Sciatic nerve (tissue), 2 donors: ENCODE measurements around the gene PCSK4. TPM values are rescaled to one million over a fixed set of nuclear protein-coding genes. Genes with fewer than 3 reads are reported as not detected.
"Not testable (repeated sequence)": the region's sequence is repeated elsewhere in the genome, so short reads cannot be mapped to it uniquely, and the experiment has no call there.

Experiments
- ATAC-seq: fragments of 200-7000 bp; cut with Tn5 transposase; one replicate; pipeline ENCODE4 v1.9.1; 2020; ENCODE audit warnings: mild to moderate bottlenecking, moderate library complexity
- DNase-seq: peaks from one replicate; pipeline ENCODE4 v3.0.0-alpha.2; 2020; ENCODE audit warnings: low spot score
- intact Hi-C: fragments of 100-400 bp; cut with DNase I; formaldehyde crosslinking; loops from one replicate; pipeline ENCODE4 v1.14.2; 2022
- total RNA-seq: library from RNA; stranded (reverse); fragmentation: NEBNext Ultra II Directional; extraction: Animal tissue kit (Norgen Biotek cat#: 25700); gene quantifications from one replicate; pipeline ENCODE4 v1.2.1, GENCODE V29; 2021
- donor health status: DM: no; HTN: no; CAD: no.
- donor health status: DM: no; HTN: no; CAD: no.

PCSK4 gene
- total RNA-seq, 1 donor from 2014 or later = 2.5 TPM

- DNase-seq (no peak), ATAC-seq (no peak)
- intact Hi-C loops = no loop called here
Observed at GRCh38 chr19:1449467-1450442, 40.4 kb downstream of the PCSK4 start, which contains the start of gene APC2. TSS of gene APC2 (plus strand) at chr19:1450121. CDS start at chr19:1453002, 2,881 bp downstream.

- intact Hi-C loops = no loop called here
- DNase-seq = no peak
- no peak for ATAC-seq
Observed at GRCh38 chr19:1447944-1448343, 42.2 kb downstream of the PCSK4 start.

- ATAC-seq (no peak), DNase-seq (no peak)
- intact Hi-C loops = no loop called here
Observed at GRCh38 chr19:1447504-1447903, 42.6 kb downstream of the PCSK4 start.

- DNase-seq (no peak), ATAC-seq (no peak)
- intact Hi-C loops = no loop called here
Observed at GRCh38 chr19:1446713-1447481, 43.3 kb downstream of the PCSK4 start.

- ATAC-seq (no peak), DNase-seq (no peak)
- intact Hi-C loops = no loop called here
Observed at GRCh38 chr19:1445932-1446712, 44.0 kb downstream of the PCSK4 start.

- peak; percentile 82 for DNase-seq
- peak; percentile 79 for ATAC-seq
- intact Hi-C loops = no loop called here
Observed at GRCh38 chr19:1445185-1445931, 44.8 kb downstream of the PCSK4 start.

- no peak for ATAC-seq
- intact Hi-C loops = no loop called here
Observed at GRCh38 chr19:1441677-1442438, 48.3 kb downstream of the PCSK4 start.

GRCh38 chr19:1441022-1441426, 49.1 kb downstream of the PCSK4 start:
- no peak for ATAC-seq
- DNase-seq = no peak
- intact Hi-C loops = no loop called here

More at GRCh38 chr19:1441677-1442438, 48.3 kb downstream of the PCSK4 start:
- no peak for DNase-seq

GRCh38 chr19:1440418-1440801, 49.7 kb downstream of the PCSK4 start:
- intact Hi-C loops = no loop called here
- ATAC-seq (no peak), DNase-seq (no peak)

- DNase-seq, intact Hi-C loops, ATAC-seq: not testable (repeated sequence)
Observed at GRCh38 chr19:1439525-1440417, 50.4 kb downstream of the PCSK4 start.

GRCh38 chr19:1438933-1439354, 51.2 kb downstream of the PCSK4 start:
- intact Hi-C loops = no loop called here
- ATAC-seq (no peak), DNase-seq (no peak)

GRCh38 chr19:1438035-1438932, 51.9 kb downstream of the PCSK4 start, which contains the start of gene RPS15:
TSS of gene RPS15 (plus strand) at chr19:1438396. CDS start at chr19:1438426, 30 bp downstream.
- peak; percentile 95 for ATAC-seq
- intact Hi-C loops = no loop called here
- DNase-seq = peak; percentile 98

GRCh38 chr19:1437609-1438008, 52.5 kb downstream of the PCSK4 start:
- intact Hi-C loops = no loop called here
- DNase-seq (no peak), ATAC-seq (no peak)

- DNase-seq = no peak
- ATAC-seq = no peak
- intact Hi-C loops = no loop called here
Observed at GRCh38 chr19:1435378-1435989, 54.7 kb downstream of the PCSK4 start.

- ATAC-seq (no peak), DNase-seq (no peak)
- intact Hi-C loops = no loop called here
Observed at GRCh38 chr19:1434577-1435060, 55.5 kb downstream of the PCSK4 start.
